K562 (cell line): ENCODE results near the gene CUX1. TPM values are rescaled to one million over a fixed set of nuclear protein-coding genes. Genes with fewer than 3 reads are reported as not detected.
A peak's percentile ranks its signal among the peaks of the same experiment; 100 is the strongest.

Experiments
- ATAC-seq: fragments of 200-7000 bp; cut with Tn5 transposase; 3 replicates; pipeline ENCODE4 v1.9.1; 2020; ENCODE audit warnings: moderate library complexity
- BruUV-seq: library from RNA; stranded (reverse); fragments of 400-500 nt; replicated peaks from 2 replicates; lab custom pipeline; 2021; lab: Mats Ljungman, UMichigan
- CTCF ChIA-PET: fragments of 300-600 bp; formaldehyde crosslinking; extraction: SDS; loops from one replicate; lab custom pipeline; 2021; ENCODE audit warnings: low intra/inter-chr PET ratio; lab: Yijun Ruan, JAX
- POLR2A ChIA-PET: fragments of 300-600, 350-650 bp; sonication (Branson Sonifier 250); formaldehyde crosslinking; extraction: SDS; loops from one replicate; lab custom pipeline; 2021; ENCODE audit warnings: antibody characterized with exemption, inconsistent platforms; lab: Yijun Ruan, JAX
- DNase-seq, 4 experiments: peaks; one replicate each; pipeline versions ENCODE4 v3.0.0 to v3.0.0-alpha.2; 2011 to 2018; ENCODE audit warnings: low spot score in 3 of 4, mixed read lengths in 3 of 4; ENCODE audit errors: extremely low read depth in 1 of 4
- FAIRE-seq: peaks from 2 replicates; lab custom pipeline; 2011; peaks lifted over from hg19 to GRCh38; lab: Jason Lieb, UNC
- H2AFZ ChIP-seq: 2 replicates; pipeline ENCODE4 v1.6.0; 2011; ENCODE audit warnings: low read depth, low read length, control low read depth, inconsistent platforms
- H3K27ac ChIP-seq: fragments of 200-600 bp; 3 replicates; pipeline ENCODE4 v1.8.0; 2011; ENCODE audit warnings: low read depth, mild to moderate bottlenecking, control low read depth, inconsistent platforms, low read length, moderate library complexity, mixed read lengths; ENCODE audit errors: extremely low read depth
- H3K27me3 ChIP-seq, 2 experiments: fragments of 300-600 bp in 1 of 2; 2 replicates in 1 of 2; 3 replicates in 1 of 2; pipeline versions ENCODE4 v1.6.0 to v1.8.0; 2011; ENCODE audit warnings: inconsistent platforms in 2 of 2, low read length in 2 of 2, mild to moderate bottlenecking in 1 of 2, mixed read lengths in 1 of 2, moderate library complexity in 1 of 2; ENCODE audit not compliant: control insufficient read depth in 2 of 2, insufficient read depth in 2 of 2
- H3K36me3 ChIP-seq: fragments of 300-600 bp; 3 replicates; pipeline ENCODE4 v1.8.0; 2011; ENCODE audit warnings: mild to moderate bottlenecking, low read length, inconsistent platforms; ENCODE audit not compliant: control insufficient read depth, insufficient read depth
- H3K4me1 ChIP-seq, 2 experiments: fragments of 200-600 bp in 1 of 2; replicated peaks in 1 of 2; 2 replicates in 1 of 2; 3 replicates in 1 of 2; pipeline versions ENCODE4 v1.5.1 to v1.8.0; 2011; ENCODE audit warnings: inconsistent platforms in 2 of 2, low read length in 2 of 2, mild to moderate bottlenecking in 1 of 2, mixed read lengths in 1 of 2, moderate library complexity in 1 of 2; ENCODE audit not compliant: control insufficient read depth in 2 of 2, insufficient read depth in 2 of 2
- H3K4me2 ChIP-seq: 2 replicates; pipeline ENCODE4 v1.6.1; 2011; ENCODE audit warnings: low read length, control low read depth, inconsistent platforms, mixed read lengths; ENCODE audit not compliant: insufficient read depth
- H3K4me3 ChIP-seq: fragments of 200-600 bp; sonication (generic), shearing (Covaris generic); 2 replicates; pipeline ENCODE4 v1.5.1; 2016; ENCODE audit warnings: control low read depth, inconsistent platforms
- H3K79me2 ChIP-seq: fragments of 200-600 bp; 3 replicates; pipeline ENCODE4 v1.8.0; 2011; ENCODE audit warnings: low read length, inconsistent platforms; ENCODE audit not compliant: control insufficient read depth, insufficient read depth
- H3K9ac ChIP-seq, 2 experiments: 2 replicates each; pipeline versions ENCODE4 v1.6.0 to v1.6.1; 2011; ENCODE audit warnings: low read depth in 2 of 2, low read length in 2 of 2, control low read depth in 1 of 2, inconsistent platforms in 1 of 2, mild to moderate bottlenecking in 1 of 2, mixed read lengths in 1 of 2; ENCODE audit not compliant: insufficient read depth in 1 of 2
- H3K9me1 ChIP-seq: one replicate; pipeline ENCODE4 v1.6.0; 2011; ENCODE audit warnings: inconsistent platforms, mild to moderate bottlenecking, low read length, moderate library complexity; ENCODE audit not compliant: control insufficient read depth, insufficient read depth
- H3K9me3 ChIP-seq: replicated peaks from 2 replicates; pipeline ENCODE4 v1.5.1; 2011; ENCODE audit warnings: low read depth, low read length, inconsistent platforms; ENCODE audit not compliant: control insufficient read depth, insufficient read depth
- H4K20me1 ChIP-seq: replicated peaks from 2 replicates; pipeline ENCODE4 v1.6.1; 2011; ENCODE audit warnings: low read length, inconsistent platforms, mixed read lengths; ENCODE audit not compliant: control insufficient read depth, insufficient read depth
- BMI1 ChIP-seq: fragments of 150-350 bp; IDR thresholded peaks from 2 replicates; pipeline ENCODE4 v1.6.1; 2014; ENCODE audit warnings: low read length
- CXXC5 ChIP-seq: fragments of 250-450 bp; sonication (Bioruptor Pico); IDR thresholded peaks from 2 replicates; pipeline ENCODE4 v1.8.0; 2022; ENCODE audit warnings: inconsistent platforms, mild to moderate bottlenecking, moderate library complexity
- KDM4B ChIP-seq, 2 experiments: fragments of 450-650 bp in 1 of 2; sonication (generic) in 1 of 2; IDR thresholded peaks; 2 replicates each; pipeline ENCODE4 v1.6.1; 2016 to 2017; ENCODE audit warnings: borderline replicate concordance in 2 of 2, antibody characterized with exemption in 1 of 2, low read depth in 1 of 2, mild to moderate bottlenecking in 1 of 2
- LCOR ChIP-seq: sonication (generic); formaldehyde crosslinking; IDR thresholded peaks from 2 replicates; pipeline ENCODE4 v1.8.0; 2022; ENCODE audit warnings: mild to moderate bottlenecking, missing genetic modification reagents
- NFIC ChIP-seq: fragments of 450-650 bp; IDR thresholded peaks from 2 replicates; pipeline ENCODE4 v1.6.1; 2017; ENCODE audit warnings: mild to moderate bottlenecking, inconsistent platforms
- SMARCA5 ChIP-seq: fragments of 450-650 bp; IDR thresholded peaks from 2 replicates; pipeline ENCODE4 v1.6.1; 2016
- TOE1 ChIP-seq, 2 experiments: fragments of 450-650 bp in 1 of 2; sonication (generic) in 1 of 2; formaldehyde crosslinking in 1 of 2; IDR thresholded peaks; 2 replicates each; pipeline versions ENCODE4 v1.7.1 to v1.8.0; 2016 to 2022; ENCODE audit warnings: borderline replicate concordance in 2 of 2, mild to moderate bottlenecking in 2 of 2, antibody characterized with exemption in 1 of 2, inconsistent platforms in 1 of 2, low read depth in 1 of 2, missing genetic modification reagents in 1 of 2, moderate library complexity in 1 of 2
- ZKSCAN8 ChIP-seq: fragments of 200-800 bp; sonication (Bioruptor generic); IDR thresholded peaks from 2 replicates; pipeline ENCODE4 v1.6.1; 2016; ENCODE audit warnings: missing genetic modification characterization, missing compliant biosample characterization
- WGBS: fragments of 100-300 bp; shearing (Covaris generic); methylation state at CpG from one replicate; pipeline ENCODE4 v1.1.6; 2016; ENCODE audit warnings: low coverage, mixed read lengths; ENCODE audit not compliant: insufficient coverage; ENCODE audit errors: missing lambda C conversion rate; 5-methylcytosine and 5-hydroxymethylcytosine counted together
- in situ Hi-C: fragments of 300-500 bp; cut with MboI; formaldehyde crosslinking; loops from 4 replicates; pipeline ENCODE4 v1.15.0; 2018; ENCODE audit warnings: inconsistent platforms, mixed read lengths
- intact Hi-C: fragments of 100-400 bp; cut with micrococcal nuclease; formaldehyde crosslinking; loops from 2 replicates; pipeline ENCODE4 v1.14.2; 2022
- polyA plus RNA-seq, 8 experiments: library from polyadenylated mRNA; depleted of rRNA in 4 of 8; stranded (reverse) in 5 of 8; unstranded in 3 of 8; fragments of >200 nt; fragmentation: Nextera tagmentation in 2 of 8; fragmentation: Illumina TruSeq in 1 of 8; extraction: Ambion mirVana in 2 of 8; extraction: Trizol in 1 of 8; gene quantifications; 2 replicates each; pipeline versions ENCODE4 v1.2.1 to v1.2.3, GENCODE V29; 2011 to 2014; ENCODE audit warnings: inconsistent platforms in 1 of 8, missing spikeins in 1 of 8
- total RNA-seq, 7 experiments: library from RNA; depleted of rRNA in 6 of 7; stranded (reverse); fragments of >200 nt in 6 of 7; fragmentation: Illumina TruSeq in 2 of 7; extraction: Trizol in 2 of 7; gene quantifications; 2 replicates each; pipeline versions ENCODE4 v1.2.1 to v1.2.3, GENCODE V29; 2011 to 2021; ENCODE audit warnings: low replicate concordance in 1 of 7
- TF ChIP-seq, protein P1 (sequence below): fragments of 250-450 bp; sonication (Bioruptor Pico); IDR thresholded peaks from 2 replicates; pipeline ENCODE4 v1.5.0; 2021; ENCODE audit warnings: mild to moderate bottlenecking, moderate library complexity

The CUX1 gene
- total and polyA plus RNA-seq, 9 of the 15 experiments (the other 6 are each of a cell fraction or from before 2014, with no cell fraction given): 3.6 to 55.3 (median 25.2) TPM

DNA sequence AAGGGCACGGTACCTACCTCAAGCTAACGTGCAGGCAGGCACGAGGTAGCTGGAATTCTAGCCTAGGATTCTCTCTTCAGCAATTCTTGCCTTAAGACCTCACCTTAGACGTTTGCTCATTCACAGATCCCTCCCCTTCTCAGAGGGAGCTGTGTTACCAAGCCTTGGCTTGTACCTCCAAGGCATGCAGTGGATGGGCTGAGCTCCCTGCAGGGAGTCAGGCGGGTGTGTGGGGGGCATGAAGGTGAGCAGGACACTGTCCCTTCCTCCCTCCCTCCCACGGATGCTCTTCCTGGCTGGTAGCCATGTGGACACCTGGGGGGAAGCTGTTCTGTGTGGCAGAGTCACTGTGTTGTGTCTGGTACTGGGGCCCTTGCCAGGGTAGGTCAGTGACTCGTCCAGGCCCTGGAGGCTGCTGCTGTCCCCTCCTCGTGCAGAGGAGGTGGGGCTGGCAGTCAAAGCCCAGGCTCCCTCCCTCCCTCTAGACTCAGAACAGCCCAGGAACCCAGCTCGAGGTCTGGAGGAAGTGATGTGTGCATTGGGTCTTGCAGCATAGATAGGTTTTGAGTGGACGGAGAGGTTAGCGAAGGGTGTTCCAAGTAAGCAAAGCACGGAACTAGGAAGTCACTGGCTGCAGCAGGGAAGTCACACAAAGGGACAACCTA lies 247.1 kb downstream of the CUX1 start:
- peak; percentile 65 for ATAC-seq
- Histone ChIP-seq H3K4me2 (no peak overlapping the region; the same call in 1 of the 2 replicates), H3K4me3 (no peak overlapping the region), H3K9me1 (no peaks in the 10 kb centered on the region), H3K36me3 (peaks cover 12% of the 10 kb centered on the region; the same call in 2 of the 3 replicates), H3K4me1 (peaks cover 19 to 21% of the 10 kb centered on the region in 2 experiments; a peak in 4 of 5 replicates), H3K9ac (peak overlapping the region in 1 of 2 experiments; percentile 23; a peak in 2 of 4 replicates), H2AFZ (no peak overlapping the region), H3K27ac (no peak overlapping the region), H3K27me3 (no peaks in the 10 kb centered on the region), H3K9me3 (no peaks in the 10 kb centered on the region), H3K79me2 (peaks cover 13% of the 10 kb centered on the region), H4K20me1 (peaks cover 14% of the 10 kb centered on the region; the same call in 1 of the 2 replicates)
- CTCF ChIA-PET: no interaction called here
- BruUV-seq: no TSS peak
- in situ Hi-C loops (no loop called here), intact Hi-C loops (no loop called here)
- 43% methylated on average over 12 of the region's 12 CpGs for WGBS
- DNase-seq: peak in 2 of 4 experiments; percentile 34 to 36
- TF ChIP-seq LCOR (CRISPR knock-in tag): peak; percentile 35; the same call in 1 of the 2 replicates
- TF ChIP-seq NFIC: peak; percentile 49; the same call in 1 of the 2 replicates
- TF ChIP-seq BMI1: no peak
- FAIRE-seq: no peak
- POLR2A ChIA-PET: interaction anchor here (0.6 to 1.9 kb wide), 4 partner anchors 9 to 243 kb away, joined by 3 to 6 read pairs (median 3); no protein-coding TSS in a partner anchor

GRCh38 chr7:102065226-102065625 lies 247.8 kb downstream of the CUX1 start:
- intact Hi-C loops (no loop called here), in situ Hi-C loops (no loop called here)
- ATAC-seq (no peak), DNase-seq (no peak), FAIRE-seq (no peak)
- Histone ChIP-seq H3K9me1 (no peaks in the 10 kb centered on the region), H3K36me3 (peaks cover 15% of the 10 kb centered on the region; the same call in 2 of the 3 replicates), H3K79me2 (peaks cover 13% of the 10 kb centered on the region; the same call in 2 of the 3 replicates), H4K20me1 (peaks cover 14% of the 10 kb centered on the region; the same call in 1 of the 2 replicates), H3K4me1 (peaks cover 19 to 21% of the 10 kb centered on the region in 2 experiments; a peak in 4 of 5 replicates), H3K9me3 (no peaks in the 10 kb centered on the region), H3K27me3 (no peaks in the 10 kb centered on the region), H2AFZ (no peak overlapping the region), H3K27ac (no peak overlapping the region), H3K4me3 (no peak overlapping the region), H3K4me2 (no peak overlapping the region), H3K9ac (peak overlapping the region in 1 of 2 experiments; percentile 23; a peak in 1 of 4 replicates)
- CTCF ChIA-PET: no interaction called here
- BruUV-seq: no TSS peak
- whole genome bisulfite sequencing: 91% methylated on average over 6 of the region's 6 CpGs
- POLR2A ChIA-PET: interaction anchor here (0.8 to 1.9 kb wide), 3 partner anchors 10 to 12 kb away, joined by 3 to 6 read pairs (median 4); no protein-coding TSS in a partner anchor
- TF ChIP-seq CXXC5 (CRISPR knock-in tag) (no peak), ZKSCAN8 (CRISPR knock-in tag) (no peak), SMARCA5 (no peak), KDM4B (IDR thresholded peaks at IDR 0.05; ENCODE audit: borderline replicate concordance in 2 of 2, low read depth in 1 of 2) (no peak), TOE1 (IDR thresholded peaks at IDR 0.05; ENCODE audit: borderline replicate concordance) (no peak), TOE1 (CRISPR knock-in tag; IDR thresholded peaks at IDR 0.05; ENCODE audit: borderline replicate concordance, low read depth) (no peak)
- TF ChIP-seq, protein P1, sequence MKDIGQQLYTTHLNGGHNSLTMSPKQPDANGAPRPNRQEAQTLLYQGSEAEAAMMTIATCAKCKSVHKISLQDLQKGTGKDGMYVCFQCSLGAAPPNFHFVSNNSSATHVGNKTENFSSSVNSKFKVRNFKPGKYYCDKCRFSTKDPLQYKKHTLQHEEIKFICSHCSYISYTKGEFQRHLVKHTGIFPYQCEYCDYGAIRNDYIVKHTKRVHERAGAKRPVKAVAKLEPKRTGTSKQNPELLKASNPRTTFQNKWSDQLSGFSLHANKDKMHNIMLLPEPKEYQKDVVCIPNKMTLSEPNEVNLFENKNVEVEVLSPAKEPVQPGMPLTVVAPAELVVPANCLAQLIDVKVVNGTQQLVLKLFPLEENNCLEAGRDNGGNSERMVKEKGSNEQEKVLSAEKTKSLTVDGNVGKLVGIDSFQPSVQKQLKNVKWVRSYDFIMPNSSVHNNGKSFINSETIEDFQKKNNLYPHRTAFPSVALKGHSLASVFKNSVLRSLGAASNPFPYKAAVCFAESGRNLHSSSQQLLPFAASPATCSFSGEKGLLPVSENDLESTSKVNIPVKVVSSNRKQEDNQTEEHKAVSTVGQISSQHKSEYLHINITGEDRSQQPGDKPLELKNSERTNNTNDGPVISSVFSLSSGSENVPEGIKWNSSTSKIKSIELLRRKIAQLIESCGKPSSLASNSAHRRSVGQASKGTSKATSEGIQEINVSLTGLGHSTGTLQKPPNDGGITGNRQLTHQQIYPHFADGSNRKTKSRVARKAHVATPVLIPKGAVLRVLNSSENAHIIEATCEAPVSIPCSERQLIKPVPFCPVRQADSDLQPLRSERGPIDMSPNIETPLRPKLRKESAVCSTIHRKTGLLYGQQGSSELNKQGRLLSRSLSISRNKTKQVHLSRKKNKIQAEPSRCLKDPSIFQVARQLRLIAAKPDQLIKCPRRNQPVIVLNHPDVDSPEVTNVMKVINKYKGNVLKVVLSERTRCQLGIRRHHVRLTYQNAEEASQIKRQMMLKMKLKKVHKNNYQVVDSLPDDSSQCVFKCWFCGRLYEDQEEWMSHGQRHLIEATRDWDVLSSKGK (CRISPR knock-in tag): no peak
